Ectodermal cell (in vitro differentiated cells): Measurements from ENCODE around the gene RFX1.

ENCODE experiments used
- H3K27ac ChIP-seq: 2 replicates; pipeline ENCODE4 v1.7.0; 2013; ENCODE audit warnings: mild to moderate bottlenecking, low read depth, low read length; ENCODE audit not compliant: insufficient read depth, poor library complexity, severe bottlenecking
- H3K27me3 ChIP-seq: 2 replicates; pipeline ENCODE4 v1.7.0; 2013; ENCODE audit warnings: mild to moderate bottlenecking, low read length; ENCODE audit not compliant: insufficient read depth, control insufficient read depth, poor library complexity, severe bottlenecking
- H3K36me3 ChIP-seq: one replicate; pipeline ENCODE4 v1.7.0; 2013; ENCODE audit warnings: low read length; ENCODE audit not compliant: control insufficient read depth, insufficient read depth
- H3K4me1 ChIP-seq: one replicate; pipeline ENCODE4 v1.7.0; 2013; ENCODE audit warnings: low read length; ENCODE audit not compliant: control insufficient read depth, insufficient read depth
- H3K4me3 ChIP-seq: 2 replicates; pipeline ENCODE4 v1.7.0; 2013; ENCODE audit warnings: low read depth, low read length, control low read depth; ENCODE audit not compliant: insufficient read depth
- H3K9me3 ChIP-seq: 2 replicates; pipeline ENCODE4 v1.7.0; 2013; ENCODE audit warnings: mild to moderate bottlenecking, low read length, moderate library complexity; ENCODE audit not compliant: control insufficient read depth
- WGBS, 2 experiments: methylation state at CpG; one replicate each; pipeline ENCODE4 v1.1.7; 2013; ENCODE audit warnings: missing lambda C conversion rate in 2 of 2; 5-methylcytosine and 5-hydroxymethylcytosine counted together

Gene RFX1

DNA sequence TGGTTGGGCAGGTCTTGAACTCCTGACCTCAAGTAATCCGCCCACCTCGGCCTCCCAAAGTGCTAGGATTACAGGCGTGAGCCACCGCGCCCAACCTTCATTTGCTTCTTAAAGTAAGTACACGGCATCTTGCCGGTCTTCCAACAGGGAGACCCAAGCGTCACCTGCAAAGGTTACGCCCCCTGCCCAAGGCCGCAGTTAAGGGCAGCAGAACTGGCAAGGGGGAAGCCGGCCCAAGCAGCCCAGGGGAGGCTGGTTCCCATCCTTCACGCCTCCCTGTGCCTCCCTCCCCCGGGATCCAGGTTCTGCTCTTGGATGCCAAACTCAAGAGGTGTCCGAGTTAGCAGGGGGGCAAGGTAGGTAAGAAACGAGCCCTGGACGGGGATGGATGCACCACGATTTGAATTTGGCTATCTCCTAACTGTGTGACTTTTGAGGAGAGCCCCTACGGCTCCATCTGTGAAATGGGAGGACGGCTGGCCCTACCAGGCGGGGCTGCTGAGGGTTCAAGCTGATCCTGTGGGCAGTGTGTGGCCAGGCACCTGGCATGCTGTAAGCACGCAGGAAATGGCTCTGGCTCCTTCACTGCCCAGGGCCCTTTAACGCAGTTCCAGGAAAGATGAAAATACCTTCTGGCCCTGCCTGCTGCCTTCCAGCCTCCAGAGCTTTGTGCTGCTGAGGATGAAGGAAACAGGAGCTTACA lies 9.0 kb downstream of the RFX1 start:
- peaks cover 4% of the 10 kb centered on the region for H3K9me3 ChIP-seq
- no peaks in the 10 kb centered on the region for H3K4me1 ChIP-seq
- H3K36me3 ChIP-seq = peaks cover 3% of the 10 kb centered on the region
- H3K27me3 ChIP-seq = no peaks in the 10 kb centered on the region
- H3K4me3 ChIP-seq = no peak overlapping the region
- WGBS, 2 experiments = 94% methylated on average over 22 of the region's 22 CpGs
- H3K27ac ChIP-seq = no peak overlapping the region

- Histone ChIP-seq H3K27me3 (no peaks in the 10 kb centered on the region), H3K4me1 (no peaks in the 10 kb centered on the region), H3K36me3 (peaks cover 4% of the 10 kb centered on the region), H3K27ac (no peak overlapping the region), H3K9me3 (peaks cover 4% of the 10 kb centered on the region), H3K4me3 (no peak overlapping the region)
- 90% methylated on average over 13 to 14 of the region's 14 CpGs for whole genome bisulfite sequencing, 2 experiments
Measured at GRCh38 chr19:13995878-13996765, 10.0 kb downstream of the RFX1 start.

DNA sequence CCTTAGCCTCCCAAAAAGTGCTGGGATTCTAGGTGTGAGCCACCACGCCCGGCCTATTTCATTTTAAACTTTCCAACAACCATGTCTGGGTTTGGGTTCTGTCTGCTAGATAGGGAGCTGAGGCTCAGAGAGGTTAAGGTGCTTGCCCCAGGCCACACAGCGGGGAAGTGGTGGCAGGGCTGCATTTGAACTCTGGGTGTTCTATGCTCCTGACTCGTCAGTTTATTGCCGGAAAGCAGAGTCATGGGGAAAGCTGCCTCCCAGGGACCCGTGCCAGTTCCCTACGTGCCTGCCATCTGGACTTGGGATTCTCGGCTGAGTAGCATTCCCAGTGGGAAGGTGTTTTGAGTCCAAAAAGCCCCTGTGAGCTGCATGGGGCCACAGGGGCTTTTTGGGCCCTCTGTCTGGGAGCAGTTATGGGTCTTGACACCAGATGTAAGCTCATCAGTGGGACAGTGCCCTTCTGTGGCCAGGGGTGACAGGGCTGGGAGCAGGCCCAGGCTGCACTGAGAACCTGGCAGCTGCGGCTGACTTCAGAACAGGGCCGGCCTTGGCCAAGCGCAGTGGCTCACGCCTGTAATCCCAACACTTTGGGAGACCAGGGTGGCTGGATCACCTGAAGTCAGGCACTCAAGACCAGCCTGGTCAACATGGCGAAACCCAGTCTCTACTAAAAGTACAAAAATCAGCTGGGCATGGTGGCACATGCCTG lies 10.9 kb downstream of the RFX1 start:
- Histone ChIP-seq H3K4me3 (no peak overlapping the region), H3K9me3 (peaks cover 4% of the 10 kb centered on the region), H3K4me1 (no peaks in the 10 kb centered on the region), H3K36me3 (peaks cover 8% of the 10 kb centered on the region), H3K27me3 (no peaks in the 10 kb centered on the region), H3K27ac (no peak overlapping the region)
- WGBS, 2 experiments = 92 to 95% methylated on average over 13 of the region's 13 CpGs

DNA sequence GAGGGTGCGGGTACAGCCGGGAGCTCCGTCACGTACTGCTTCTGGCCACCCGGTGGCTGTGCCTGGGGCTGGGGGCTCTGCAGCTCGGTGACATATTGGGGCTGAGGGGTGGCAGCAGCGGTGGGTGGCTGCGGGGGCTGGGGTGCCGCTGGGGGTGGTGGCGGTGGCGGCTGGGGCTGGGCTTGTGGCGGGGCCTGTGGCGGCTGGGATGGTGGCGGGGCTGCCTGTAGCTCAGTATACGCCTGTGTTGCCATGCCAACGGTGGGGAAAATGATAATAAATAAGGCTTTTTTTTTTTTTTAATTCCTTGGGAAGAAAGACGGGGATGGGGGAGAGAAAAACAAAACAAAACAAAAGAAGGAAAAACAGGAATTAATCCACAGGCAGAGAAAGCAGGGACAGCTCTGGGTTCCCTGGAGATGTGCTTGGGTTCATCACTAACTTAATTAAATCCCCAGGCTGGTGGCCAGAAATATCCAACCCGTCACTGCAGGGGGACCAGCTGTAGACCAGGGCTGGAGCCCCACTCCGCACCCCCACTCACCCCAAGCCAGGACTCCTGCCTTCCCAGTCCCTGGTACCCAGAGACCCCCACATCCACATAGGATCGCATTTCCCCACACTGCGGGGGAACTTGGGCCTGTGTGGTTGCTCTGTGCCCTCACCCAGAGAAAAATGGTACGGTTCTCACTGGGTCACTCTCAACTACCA lies 12.4 kb downstream of the RFX1 start:
- WGBS, 2 experiments = 91 to 92% methylated on average over 22 of the region's 22 CpGs
- peaks cover 1% of the 10 kb centered on the region for H3K9me3 ChIP-seq
- H3K4me3 ChIP-seq = no peak overlapping the region
- peaks cover 8% of the 10 kb centered on the region for H3K36me3 ChIP-seq
- H3K27ac ChIP-seq = no peak overlapping the region
- no peaks in the 10 kb centered on the region for H3K27me3 ChIP-seq
- peaks cover 3% of the 10 kb centered on the region for H3K4me1 ChIP-seq

DNA sequence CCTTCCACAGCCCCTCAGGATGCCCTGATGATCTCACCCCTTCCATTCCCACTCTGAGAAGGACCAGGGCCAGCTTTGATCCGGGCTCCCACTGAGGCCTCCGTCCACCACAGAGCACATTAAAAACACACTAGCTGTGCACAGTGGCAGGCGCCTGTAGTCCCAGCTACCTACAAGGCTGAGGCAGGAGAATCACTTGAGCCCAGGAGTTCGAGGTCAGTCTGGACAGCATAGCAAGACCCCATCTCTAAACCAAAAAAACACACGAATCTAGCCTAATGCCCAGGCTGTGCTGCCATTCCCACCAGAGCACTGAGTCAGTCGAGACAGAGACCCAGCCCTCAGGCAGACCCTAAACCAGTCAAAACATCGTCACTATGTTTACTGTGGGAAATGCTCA lies 14.1 kb downstream of the RFX1 start:
- no peak overlapping the region for H3K27ac ChIP-seq
- WGBS, 2 experiments = 90 to 92% methylated on average over 7 of the region's 7 CpGs
- no peak overlapping the region for H3K4me3 ChIP-seq
- peaks cover 9% of the 10 kb centered on the region for H3K4me1 ChIP-seq
- H3K27me3 ChIP-seq = no peaks in the 10 kb centered on the region
- H3K36me3 ChIP-seq = peaks cover 8% of the 10 kb centered on the region
- no peaks in the 10 kb centered on the region for H3K9me3 ChIP-seq

GRCh38 chr19:13990085-13990484 lies 16.0 kb downstream of the RFX1 start:
- Histone ChIP-seq H3K9me3 (no peaks in the 10 kb centered on the region), H3K4me3 (no peak overlapping the region), H3K27ac (no peak overlapping the region), H3K4me1 (peaks cover 22% of the 10 kb centered on the region), H3K27me3 (no peaks in the 10 kb centered on the region), H3K36me3 (peaks cover 8% of the 10 kb centered on the region)
- 89 to 92% methylated on average over 8 of the region's 8 CpGs for WGBS, 2 experiments

GRCh38 chr19:13989487-13989886 lies 16.6 kb downstream of the RFX1 start:
- WGBS, 2 experiments = 87 to 88% methylated on average over 7 of the region's 7 CpGs
- no peaks in the 10 kb centered on the region for H3K27me3 ChIP-seq
- no peak overlapping the region for H3K27ac ChIP-seq
- H3K36me3 ChIP-seq = peaks cover 8% of the 10 kb centered on the region
- no peaks in the 10 kb centered on the region for H3K9me3 ChIP-seq
- no peak overlapping the region for H3K4me3 ChIP-seq
- H3K4me1 ChIP-seq = peaks cover 23% of the 10 kb centered on the region

GRCh38 chr19:13987101-13987890 lies 18.8 kb downstream of the RFX1 start:
- H3K27ac ChIP-seq = no peak overlapping the region
- H3K36me3 ChIP-seq = peaks cover 7% of the 10 kb centered on the region
- peaks cover 27% of the 10 kb centered on the region for H3K4me1 ChIP-seq
- 79 to 84% methylated on average over 17 of the region's 17 CpGs for WGBS, 2 experiments
- no peaks in the 10 kb centered on the region for H3K9me3 ChIP-seq
- H3K4me3 ChIP-seq = no peak overlapping the region
- H3K27me3 ChIP-seq = no peaks in the 10 kb centered on the region

DNA sequence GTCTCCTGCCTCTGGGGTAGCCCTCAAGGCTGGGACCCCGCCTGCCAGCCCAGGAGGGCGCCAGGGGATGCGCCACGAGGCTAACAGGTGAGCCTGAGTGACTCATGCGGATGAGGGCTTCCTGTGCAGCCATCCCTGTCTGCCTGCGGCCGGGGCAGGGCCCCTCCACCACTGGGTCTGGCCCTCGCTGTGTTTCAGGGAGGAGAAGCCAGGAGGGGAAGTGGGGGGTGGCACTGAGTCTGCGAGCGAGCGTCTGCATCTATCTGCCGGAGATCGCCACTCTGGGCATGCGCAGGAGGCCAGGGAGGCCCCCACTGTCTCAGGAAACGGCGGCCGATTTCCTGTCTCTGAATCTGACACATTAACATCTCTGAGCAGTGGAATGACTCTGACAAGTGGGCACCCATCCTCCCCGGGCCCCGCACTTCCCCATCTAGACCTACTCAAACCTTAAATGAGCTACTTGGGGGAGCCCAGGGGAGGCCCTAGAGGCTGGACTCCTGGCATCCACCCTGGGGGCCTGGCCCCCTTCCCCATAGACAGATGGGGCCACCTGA lies 19.7 kb downstream of the RFX1 start:
- H3K36me3 ChIP-seq = peaks cover 4% of the 10 kb centered on the region
- H3K27ac ChIP-seq = no peak overlapping the region
- H3K27me3 ChIP-seq = no peaks in the 10 kb centered on the region
- no peak overlapping the region for H3K4me3 ChIP-seq
- H3K4me1 ChIP-seq = peaks cover 27% of the 10 kb centered on the region
- WGBS, 2 experiments = 38 to 43% methylated on average over 19 of the region's 19 CpGs
- no peaks in the 10 kb centered on the region for H3K9me3 ChIP-seq
